ENCODE measurements around the gene GRXCR2. TPM values are rescaled to one million over a fixed set of nuclear protein-coding genes. Genes with fewer than 3 reads are reported as not detected.

GRXCR2 gene
- total RNA-seq, 1 donor from 2014 or later: not detected

DNA sequence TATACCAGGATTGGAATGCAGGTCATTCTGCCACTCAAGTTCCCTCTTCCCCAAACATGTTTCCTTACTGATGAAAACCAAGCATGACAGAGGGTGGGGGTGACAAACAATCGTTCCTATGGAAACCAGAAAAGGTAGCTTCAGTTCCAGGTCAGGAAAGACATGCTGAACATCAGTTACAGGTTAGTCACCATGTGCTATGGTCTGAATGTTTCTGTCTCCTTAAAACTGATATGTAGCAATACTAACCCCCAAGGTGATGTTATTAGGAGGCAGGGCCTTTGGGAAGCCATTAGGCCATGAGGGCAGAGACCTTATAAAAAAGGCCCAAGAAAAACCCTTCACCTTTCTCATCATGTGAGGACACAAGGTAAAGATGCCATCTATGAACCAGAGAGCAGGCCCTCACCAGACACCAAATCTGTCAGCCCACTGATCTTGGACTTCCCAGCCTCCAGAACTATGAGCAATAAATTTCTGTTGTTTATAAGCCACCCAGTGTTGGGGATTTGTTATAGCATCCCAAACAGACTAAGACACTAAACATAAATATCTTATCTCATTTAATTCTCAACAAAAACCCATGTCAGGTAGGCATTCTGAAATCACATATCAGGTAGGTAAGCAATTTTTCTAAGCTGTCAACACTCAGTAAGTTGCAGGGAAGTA lies 47.9 kb upstream of the GRXCR2 start:
- H4K20me1 ChIP-seq (ENCODE audit: insufficient read depth, low read length): no peaks in the 10 kb centered on the region
- H3K79me2 ChIP-seq (ENCODE audit: insufficient read depth, low read length): no peaks in the 10 kb centered on the region
- no peaks in the 10 kb centered on the region for H3K36me3 ChIP-seq (ENCODE audit: insufficient read depth, low read length)
- H3K27ac ChIP-seq (ENCODE audit: low read depth, low read length): no peak overlapping the region
- no peak overlapping the region for H3K9ac ChIP-seq (ENCODE audit: low read length)
- no peaks in the 10 kb centered on the region for H3K27me3 Mint-ChIP-seq (ENCODE audit: low read depth, unreplicated experiment)
- H3K27me3 ChIP-seq (ENCODE audit: insufficient read depth, low read length): no peaks in the 10 kb centered on the region
- no peak overlapping the region for H2AFZ ChIP-seq (ENCODE audit: low read depth, low read length)
- H3K4me3 Mint-ChIP-seq (ENCODE audit: unreplicated experiment): no peak overlapping the region
- no peaks in the 10 kb centered on the region for H3K9me3 ChIP-seq (ENCODE audit: insufficient read depth, low read depth, low read length)
- no peak for FAIRE-seq
- H3K4me1 ChIP-seq (ENCODE audit: insufficient read depth, low read length): peaks cover 18% of the 10 kb centered on the region
- H3K9me3 Mint-ChIP-seq (ENCODE audit: unreplicated experiment): no peaks in the 10 kb centered on the region
- H3K4me3 ChIP-seq (ENCODE audit: insufficient read depth, low read depth, low read length): no peak overlapping the region
- H3K4me2 ChIP-seq (ENCODE audit: low read length): no peak overlapping the region
- peaks cover 2% of the 10 kb centered on the region for H3K36me3 Mint-ChIP-seq (ENCODE audit: low read depth, unreplicated experiment)
- no peak overlapping the region for H3K27ac Mint-ChIP-seq (ENCODE audit: unreplicated experiment)
- peaks cover 29% of the 10 kb centered on the region for H3K4me1 Mint-ChIP-seq (ENCODE audit: low read depth, unreplicated experiment)
- DNase-seq (ENCODE audit: low read depth): no peak
- TF ChIP-seq, protein P1, sequence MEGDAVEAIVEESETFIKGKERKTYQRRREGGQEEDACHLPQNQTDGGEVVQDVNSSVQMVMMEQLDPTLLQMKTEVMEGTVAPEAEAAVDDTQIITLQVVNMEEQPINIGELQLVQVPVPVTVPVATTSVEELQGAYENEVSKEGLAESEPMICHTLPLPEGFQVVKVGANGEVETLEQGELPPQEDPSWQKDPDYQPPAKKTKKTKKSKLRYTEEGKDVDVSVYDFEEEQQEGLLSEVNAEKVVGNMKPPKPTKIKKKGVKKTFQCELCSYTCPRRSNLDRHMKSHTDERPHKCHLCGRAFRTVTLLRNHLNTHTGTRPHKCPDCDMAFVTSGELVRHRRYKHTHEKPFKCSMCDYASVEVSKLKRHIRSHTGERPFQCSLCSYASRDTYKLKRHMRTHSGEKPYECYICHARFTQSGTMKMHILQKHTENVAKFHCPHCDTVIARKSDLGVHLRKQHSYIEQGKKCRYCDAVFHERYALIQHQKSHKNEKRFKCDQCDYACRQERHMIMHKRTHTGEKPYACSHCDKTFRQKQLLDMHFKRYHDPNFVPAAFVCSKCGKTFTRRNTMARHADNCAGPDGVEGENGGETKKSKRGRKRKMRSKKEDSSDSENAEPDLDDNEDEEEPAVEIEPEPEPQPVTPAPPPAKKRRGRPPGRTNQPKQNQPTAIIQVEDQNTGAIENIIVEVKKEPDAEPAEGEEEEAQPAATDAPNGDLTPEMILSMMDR (IDR thresholded peaks at IDR 0.05; ENCODE audit: insufficient read depth, low read depth, low read length): no peak
- no peak for TF ChIP-seq EZH2 (IDR thresholded peaks at IDR 0.05; ENCODE audit: insufficient read depth, low read length)

DNA sequence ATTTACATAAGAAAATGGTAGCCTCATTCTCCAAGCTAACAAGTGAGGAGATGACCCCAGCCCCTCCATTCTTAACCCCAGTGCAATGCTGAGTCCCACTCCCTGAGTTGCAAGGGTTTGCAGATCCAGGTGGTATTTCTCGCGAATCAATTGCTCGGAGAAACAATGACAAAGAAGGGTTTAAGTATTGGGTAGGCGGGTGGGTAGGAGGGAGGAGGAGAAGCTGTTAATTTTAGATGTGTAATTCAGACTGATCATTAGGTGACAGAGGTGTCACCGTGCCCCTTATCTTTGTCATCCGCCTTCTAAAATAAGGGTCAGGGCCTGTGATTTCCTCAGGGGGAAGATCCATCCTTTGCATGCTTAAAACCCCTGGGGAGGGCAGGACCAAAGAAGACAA lies 46.6 kb upstream of the GRXCR2 start:
- no peaks in the 10 kb centered on the region for H3K27me3 Mint-ChIP-seq (ENCODE audit: low read depth, unreplicated experiment)
- DNase-seq (ENCODE audit: low read depth) (no peak), FAIRE-seq (no peak)

DNA sequence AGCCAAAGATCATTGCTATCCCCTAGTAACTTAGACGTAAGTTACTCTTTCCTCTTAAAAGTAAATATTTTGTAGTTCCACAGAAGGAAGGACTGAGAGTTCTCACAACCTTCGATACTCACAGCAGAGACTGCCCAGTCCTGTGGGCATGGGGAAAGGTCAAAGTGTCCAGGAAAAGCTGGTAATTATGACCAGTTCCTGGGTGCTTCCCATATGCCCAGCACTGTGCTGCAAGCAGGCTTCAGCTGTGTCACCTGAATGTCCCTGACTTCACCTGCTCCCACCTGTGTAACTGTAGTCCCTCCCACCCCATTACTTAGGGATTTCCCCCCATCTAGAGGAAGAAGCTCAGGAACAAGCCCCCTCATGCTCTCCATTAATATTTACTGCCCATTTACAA lies 45.6 kb upstream of the GRXCR2 start:
- no peak for FAIRE-seq
- H3K4me3 Mint-ChIP-seq (ENCODE audit: unreplicated experiment): no peak overlapping the region
- H3K79me2 ChIP-seq (ENCODE audit: insufficient read depth, low read length): no peaks in the 10 kb centered on the region
- no peak overlapping the region for H3K27ac ChIP-seq (ENCODE audit: low read depth, low read length)
- DNase-seq (ENCODE audit: low read depth): no peak
- H4K20me1 ChIP-seq (ENCODE audit: insufficient read depth, low read length): no peaks in the 10 kb centered on the region
- no peak overlapping the region for H3K9ac ChIP-seq (ENCODE audit: low read length)
- H3K9me3 Mint-ChIP-seq (ENCODE audit: unreplicated experiment): no peaks in the 10 kb centered on the region
- peaks cover 13% of the 10 kb centered on the region for H3K4me1 Mint-ChIP-seq (ENCODE audit: low read depth, unreplicated experiment)
- H3K27ac Mint-ChIP-seq (ENCODE audit: unreplicated experiment): no peak overlapping the region
- no peak overlapping the region for H2AFZ ChIP-seq (ENCODE audit: low read depth, low read length)
- H3K4me3 ChIP-seq (ENCODE audit: insufficient read depth, low read depth, low read length): no peak overlapping the region
- H3K4me1 ChIP-seq (ENCODE audit: insufficient read depth, low read length): peaks cover 8% of the 10 kb centered on the region
- H3K27me3 Mint-ChIP-seq (ENCODE audit: low read depth, unreplicated experiment): no peaks in the 10 kb centered on the region
- peaks cover 2% of the 10 kb centered on the region for H3K36me3 Mint-ChIP-seq (ENCODE audit: low read depth, unreplicated experiment)
- TF ChIP-seq EZH2 (IDR thresholded peaks at IDR 0.05; ENCODE audit: insufficient read depth, low read length): no peak
- TF ChIP-seq, protein P1 (IDR thresholded peaks at IDR 0.05; ENCODE audit: insufficient read depth, low read depth, low read length): no peak
- H3K36me3 ChIP-seq (ENCODE audit: insufficient read depth, low read length): no peaks in the 10 kb centered on the region
- no peaks in the 10 kb centered on the region for H3K9me3 ChIP-seq (ENCODE audit: insufficient read depth, low read depth, low read length)
- no peaks in the 10 kb centered on the region for H3K27me3 ChIP-seq (ENCODE audit: insufficient read depth, low read length)
- no peak overlapping the region for H3K4me2 ChIP-seq (ENCODE audit: low read length)

More for the DNA sequence above, 46.6 kb upstream of the GRXCR2 start:
- Histone ChIP-seq H3K4me3 (ENCODE audit: insufficient read depth, low read depth, low read length) (no peak overlapping the region), H3K4me1 (ENCODE audit: insufficient read depth, low read length) (peaks cover 8% of the 10 kb centered on the region), H3K9ac (ENCODE audit: low read length) (no peak overlapping the region), H3K27ac (ENCODE audit: low read depth, low read length) (no peak overlapping the region), H3K79me2 (ENCODE audit: insufficient read depth, low read length) (no peaks in the 10 kb centered on the region), H2AFZ (ENCODE audit: low read depth, low read length) (no peak overlapping the region), H3K27me3 (ENCODE audit: insufficient read depth, low read length) (no peaks in the 10 kb centered on the region), H3K9me3 (ENCODE audit: insufficient read depth, low read depth, low read length) (no peaks in the 10 kb centered on the region), H4K20me1 (ENCODE audit: insufficient read depth, low read length) (no peaks in the 10 kb centered on the region), H3K4me2 (ENCODE audit: low read length) (no peak overlapping the region), H3K36me3 (ENCODE audit: insufficient read depth, low read length) (no peaks in the 10 kb centered on the region)
- no peak overlapping the region for H3K4me3 Mint-ChIP-seq (ENCODE audit: unreplicated experiment)
- peaks cover 17% of the 10 kb centered on the region for H3K4me1 Mint-ChIP-seq (ENCODE audit: low read depth, unreplicated experiment)
- no peak overlapping the region for H3K27ac Mint-ChIP-seq (ENCODE audit: unreplicated experiment)
- H3K9me3 Mint-ChIP-seq (ENCODE audit: unreplicated experiment): no peaks in the 10 kb centered on the region
- H3K36me3 Mint-ChIP-seq (ENCODE audit: low read depth, unreplicated experiment): peaks cover 2% of the 10 kb centered on the region
- no peak for TF ChIP-seq EZH2 (IDR thresholded peaks at IDR 0.05; ENCODE audit: insufficient read depth, low read length)
- TF ChIP-seq, protein P1 (IDR thresholded peaks at IDR 0.05; ENCODE audit: insufficient read depth, low read depth, low read length): no peak

All from astrocyte (in vitro differentiated cells and primary cell).